Measurements from ENCODE around the gene ARSB.

Gene ARSB

GRCh38 chr5:78888580-78889368 is 96.3 kb downstream of the ARSB start:
- Histone ChIP-seq H3K79me2 (ENCODE audit: low read length) (no peaks in the 10 kb centered on the region), H2AFZ (ENCODE audit: low read depth, low read length) (no peak overlapping the region), H3K4me2 (ENCODE audit: low read length) (peak overlapping the region; percentile 49), H3K27ac (ENCODE audit: low read length) (no peak overlapping the region), H4K20me1 (ENCODE audit: insufficient read depth, low read length) (peaks cover 33% of the 10 kb centered on the region), H3K9me3 (ENCODE audit: insufficient read depth, low read length) (no peaks in the 10 kb centered on the region), H3K9ac (ENCODE audit: low read length) (no peak overlapping the region), H3K4me3 (ENCODE audit: low read length) (no peak overlapping the region), H3K36me3 (replicated peaks; ENCODE audit: low read depth, low read length) (peaks cover 4% of the 10 kb centered on the region), H3K27me3 (ENCODE audit: low read depth, low read length) (peaks cover 15% of the 10 kb centered on the region; the same call in 1 of the 2 replicates), H3K4me1 (ENCODE audit: low read length) (peaks cover 25% of the 10 kb centered on the region)
- TF ChIP-seq, protein P1, sequence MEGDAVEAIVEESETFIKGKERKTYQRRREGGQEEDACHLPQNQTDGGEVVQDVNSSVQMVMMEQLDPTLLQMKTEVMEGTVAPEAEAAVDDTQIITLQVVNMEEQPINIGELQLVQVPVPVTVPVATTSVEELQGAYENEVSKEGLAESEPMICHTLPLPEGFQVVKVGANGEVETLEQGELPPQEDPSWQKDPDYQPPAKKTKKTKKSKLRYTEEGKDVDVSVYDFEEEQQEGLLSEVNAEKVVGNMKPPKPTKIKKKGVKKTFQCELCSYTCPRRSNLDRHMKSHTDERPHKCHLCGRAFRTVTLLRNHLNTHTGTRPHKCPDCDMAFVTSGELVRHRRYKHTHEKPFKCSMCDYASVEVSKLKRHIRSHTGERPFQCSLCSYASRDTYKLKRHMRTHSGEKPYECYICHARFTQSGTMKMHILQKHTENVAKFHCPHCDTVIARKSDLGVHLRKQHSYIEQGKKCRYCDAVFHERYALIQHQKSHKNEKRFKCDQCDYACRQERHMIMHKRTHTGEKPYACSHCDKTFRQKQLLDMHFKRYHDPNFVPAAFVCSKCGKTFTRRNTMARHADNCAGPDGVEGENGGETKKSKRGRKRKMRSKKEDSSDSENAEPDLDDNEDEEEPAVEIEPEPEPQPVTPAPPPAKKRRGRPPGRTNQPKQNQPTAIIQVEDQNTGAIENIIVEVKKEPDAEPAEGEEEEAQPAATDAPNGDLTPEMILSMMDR (IDR thresholded peaks at IDR 0.05; ENCODE audit: low read depth, low read length) = no peak
- TF ChIP-seq EZH2phosphoT487 (IDR thresholded peaks at IDR 0.05; ENCODE audit: low read depth) = no peak

- Histone ChIP-seq H4K20me1 (ENCODE audit: insufficient read depth, low read length) (peaks cover 33% of the 10 kb centered on the region), H3K4me3 (ENCODE audit: low read length) (0 out of 2 replicates have a peak overlapping the region, but pooled peaks have one; percentile 10), H3K4me1 (ENCODE audit: low read length) (peaks cover 25% of the 10 kb centered on the region), H3K27ac (ENCODE audit: low read length) (no peak overlapping the region), H3K79me2 (ENCODE audit: low read length) (no peaks in the 10 kb centered on the region), H3K9me3 (ENCODE audit: insufficient read depth, low read length) (no peaks in the 10 kb centered on the region), H2AFZ (ENCODE audit: low read depth, low read length) (no peak overlapping the region), H3K9ac (ENCODE audit: low read length) (no peak overlapping the region), H3K36me3 (replicated peaks; ENCODE audit: low read depth, low read length) (peaks cover 4% of the 10 kb centered on the region), H3K4me2 (ENCODE audit: low read length) (peak overlapping the region; percentile 49), H3K27me3 (ENCODE audit: low read depth, low read length) (peaks cover 15% of the 10 kb centered on the region; the same call in 1 of the 2 replicates)
- TF ChIP-seq, protein P1 (IDR thresholded peaks at IDR 0.05; ENCODE audit: low read depth, low read length) = peak; percentile 30
- TF ChIP-seq EZH2phosphoT487 (IDR thresholded peaks at IDR 0.05; ENCODE audit: low read depth) = 0 out of 2 replicates have a peak, but pooled peaks have one; percentile 59
These were observed 97.6 kb downstream of the ARSB start for GRCh38 chr5:78887384-78888118.

- Histone ChIP-seq H3K4me3 (ENCODE audit: low read length) (no peak overlapping the region), H3K79me2 (ENCODE audit: low read length) (no peaks in the 10 kb centered on the region), H3K27me3 (ENCODE audit: low read depth, low read length) (peaks cover 15% of the 10 kb centered on the region; the same call in 1 of the 2 replicates), H3K27ac (ENCODE audit: low read length) (no peak overlapping the region), H3K9me3 (ENCODE audit: insufficient read depth, low read length) (no peaks in the 10 kb centered on the region), H3K9ac (ENCODE audit: low read length) (no peak overlapping the region), H2AFZ (ENCODE audit: low read depth, low read length) (no peak overlapping the region), H3K4me1 (ENCODE audit: low read length) (peaks cover 25% of the 10 kb centered on the region), H4K20me1 (ENCODE audit: insufficient read depth, low read length) (peaks cover 33% of the 10 kb centered on the region), H3K36me3 (replicated peaks; ENCODE audit: low read depth, low read length) (peaks cover 4% of the 10 kb centered on the region), H3K4me2 (ENCODE audit: low read length) (no peak overlapping the region)
- no peak for TF ChIP-seq EZH2phosphoT487 (IDR thresholded peaks at IDR 0.05; ENCODE audit: low read depth)
- TF ChIP-seq, protein P1 (IDR thresholded peaks at IDR 0.05; ENCODE audit: low read depth, low read length) = peak; percentile 71
These were observed 98.5 kb downstream of the ARSB start for GRCh38 chr5:78886341-78887230.
